SU-DHL-6 (cell line): ENCODE data around the gene ADAMTS12.

Source experiments
- H2AFZ ChIP-seq: fragments of 200-600 bp; sonication (generic); 2 replicates; pipeline ENCODE4 v1.6.1; 2014; ENCODE audit warnings: low read depth, mild to moderate bottlenecking, moderate library complexity, mixed read lengths, antibody characterized with exemption, low read length; ENCODE audit not compliant: severe bottlenecking
- H3F3A ChIP-seq: fragments of 200-600 bp; shearing (Covaris generic); 2 replicates; pipeline ENCODE4 v1.6.0; 2016; ENCODE audit warnings: antibody characterized with exemption, mild to moderate bottlenecking; ENCODE audit not compliant: insufficient read depth
- H3K27ac ChIP-seq: fragments of 200-600 bp; sonication (generic); 2 replicates; pipeline ENCODE4 v1.5.1; 2016; ENCODE audit warnings: low read depth, mild to moderate bottlenecking, low read length, moderate library complexity, mixed read lengths
- H3K27me3 ChIP-seq: fragments of 200-600 bp; sonication (generic), shearing (Covaris generic); 2 replicates; pipeline ENCODE4 v1.6.0; 2014; ENCODE audit warnings: mild to moderate bottlenecking, low read length
- H3K36me3 ChIP-seq: fragments of 200-600 bp; sonication (generic); 2 replicates; pipeline ENCODE4 v1.6.1; 2014; ENCODE audit warnings: mild to moderate bottlenecking, low read length, mixed read lengths
- H3K4me2 ChIP-seq: fragments of 300-600, 200-600 bp; shearing (Covaris generic), sonication (generic); 2 replicates; pipeline ENCODE4 v1.6.0; 2014; ENCODE audit warnings: low read length, low read depth, mild to moderate bottlenecking; ENCODE audit not compliant: poor library complexity, severe bottlenecking
- H3K4me3 ChIP-seq: fragments of 200-600 bp; sonication (generic); 2 replicates; pipeline ENCODE4 v1.5.1; 2014; ENCODE audit warnings: antibody characterized with exemption, low read length, mild to moderate bottlenecking, mixed read lengths; ENCODE audit not compliant: insufficient read depth, poor library complexity, severe bottlenecking
- H3K79me2 ChIP-seq: fragments of 200-600 bp; sonication (generic); 2 replicates; pipeline ENCODE4 v1.6.1; 2014; ENCODE audit warnings: mild to moderate bottlenecking, low read length, moderate library complexity; ENCODE audit not compliant: insufficient read depth
- H3K9ac ChIP-seq: fragments of 200-600 bp; sonication (generic); 2 replicates; pipeline ENCODE4 v1.7.0; 2014; ENCODE audit warnings: mild to moderate bottlenecking, low read length
- H3K9me2 ChIP-seq: fragments of 200-600 bp; sonication (generic); replicated peaks from 2 replicates; pipeline ENCODE4 v1.6.1; 2014; ENCODE audit warnings: low read length; ENCODE audit not compliant: insufficient read depth
- H3K9me3 ChIP-seq: fragments of 200-600 bp; sonication (generic); 2 replicates; pipeline ENCODE4 v1.6.1; 2014; ENCODE audit warnings: low read length, mixed read lengths; ENCODE audit not compliant: insufficient read depth
- H4K20me1 ChIP-seq: fragments of 200-600 bp; sonication (generic); 2 replicates; pipeline ENCODE4 v1.6.1; 2014; ENCODE audit warnings: low read depth, mild to moderate bottlenecking, antibody characterized with exemption, low read length, moderate library complexity, mixed read lengths
- CTCF ChIP-seq: fragments of 200-600 bp; sonication (generic); IDR thresholded peaks from one replicate; pipeline ENCODE4 v1.5.1; 2017; ENCODE audit warnings: antibody characterized with exemption, mild to moderate bottlenecking, low read length, moderate library complexity; ENCODE audit not compliant: insufficient read depth, poor library complexity, severe bottlenecking
- EZH2phosphoT487 ChIP-seq: fragments of 200-600 bp; sonication (generic), shearing (Covaris generic); conservative IDR thresholded peaks from 2 replicates; pipeline ENCODE4 v1.6.1; 2018; ENCODE audit warnings: mild to moderate bottlenecking, antibody characterized with exemption, low read length, moderate library complexity, mixed read lengths

Gene ADAMTS12

DNA sequence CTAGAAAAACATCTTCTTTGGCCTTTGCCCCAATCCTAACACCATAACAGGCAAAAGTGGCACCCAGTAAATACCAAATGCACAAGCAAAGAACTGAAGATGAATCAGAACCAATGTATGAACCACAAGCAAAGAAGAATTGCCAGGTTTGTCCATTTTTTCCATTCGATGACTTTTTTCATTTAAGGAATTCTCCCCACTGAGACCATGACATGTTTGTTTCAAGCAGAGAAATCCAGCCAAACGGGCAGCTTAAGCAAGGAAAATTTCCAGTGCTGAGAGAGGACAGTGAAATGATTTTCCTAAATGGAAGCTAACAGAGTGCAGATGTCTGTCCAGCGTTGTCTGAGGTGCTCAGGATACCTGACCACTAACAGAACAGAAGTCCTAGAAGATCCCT is 203.7 kb downstream of the ADAMTS12 start:
- no peaks in the 10 kb centered on the region for H3F3A ChIP-seq
- no peaks in the 10 kb centered on the region for H3K27me3 ChIP-seq
- H3K4me3 ChIP-seq = no peak overlapping the region
- H3K36me3 ChIP-seq = no peaks in the 10 kb centered on the region
- no peak overlapping the region for H3K27ac ChIP-seq
- TF ChIP-seq EZH2phosphoT487 = no peak
- TF ChIP-seq CTCF = no peak
- H3K9ac ChIP-seq = no peak overlapping the region
- H3K9me2 ChIP-seq = no peaks in the 10 kb centered on the region
- no peaks in the 10 kb centered on the region for H3K9me3 ChIP-seq
- no peaks in the 10 kb centered on the region for H4K20me1 ChIP-seq
- no peak overlapping the region for H3K4me2 ChIP-seq
- H2AFZ ChIP-seq = no peak overlapping the region
- no peaks in the 10 kb centered on the region for H3K79me2 ChIP-seq

DNA sequence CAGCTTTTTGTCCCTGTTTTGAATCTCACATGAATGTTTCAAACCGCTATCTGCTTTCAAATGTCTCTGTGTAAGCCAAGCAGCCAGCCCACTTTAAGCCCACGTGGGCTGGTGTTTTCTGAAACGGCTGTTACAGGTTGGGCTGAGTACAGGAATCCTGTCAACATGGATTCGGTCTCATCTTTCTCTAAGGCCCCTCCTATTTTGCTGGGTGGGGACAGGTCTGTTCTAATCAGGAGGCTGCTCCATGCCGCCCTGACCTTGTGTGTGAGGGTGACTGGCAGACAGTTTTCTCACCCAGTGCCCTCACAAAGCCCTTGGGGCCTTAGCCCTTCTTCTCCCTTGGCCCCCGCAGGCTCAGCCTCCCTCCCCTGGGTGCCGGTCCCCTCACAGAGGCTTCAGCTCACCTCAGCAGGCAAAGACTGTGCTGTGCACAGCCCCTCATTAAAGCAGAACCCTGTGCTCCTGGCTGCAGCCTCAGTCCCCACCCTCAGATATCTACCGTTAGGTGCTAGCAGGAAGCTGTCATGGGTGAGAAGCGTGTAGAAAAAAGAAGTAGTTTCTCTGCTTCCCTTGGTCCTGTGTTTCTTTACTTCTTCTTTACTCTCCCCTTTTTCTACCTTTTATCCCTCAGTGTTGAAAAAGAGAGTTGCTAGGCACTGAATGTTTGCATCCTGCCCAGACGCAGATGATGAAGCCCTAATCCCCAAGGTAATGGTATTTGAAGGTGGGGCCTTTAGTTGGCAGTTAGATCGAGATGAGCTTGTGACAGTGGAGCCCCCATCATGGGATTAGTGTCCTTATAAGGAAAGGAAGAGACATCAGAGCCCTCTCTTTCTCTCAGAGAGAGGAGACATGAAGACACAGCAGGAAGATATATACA is 205.7 kb downstream of the ADAMTS12 start:
- H3K4me3 ChIP-seq = no peak overlapping the region
- no peaks in the 10 kb centered on the region for H3F3A ChIP-seq
- no peaks in the 10 kb centered on the region for H3K9me3 ChIP-seq
- no peaks in the 10 kb centered on the region for H4K20me1 ChIP-seq
- no peak overlapping the region for H3K27ac ChIP-seq
- no peaks in the 10 kb centered on the region for H3K27me3 ChIP-seq
- no peak overlapping the region for H3K4me2 ChIP-seq
- no peak overlapping the region for H2AFZ ChIP-seq
- TF ChIP-seq CTCF (no peak), EZH2phosphoT487 (no peak)
- H3K9me2 ChIP-seq = no peaks in the 10 kb centered on the region
- no peaks in the 10 kb centered on the region for H3K36me3 ChIP-seq
- no peaks in the 10 kb centered on the region for H3K79me2 ChIP-seq
- H3K9ac ChIP-seq = no peak overlapping the region

GRCh38 chr5:33684496-33685159 is 207.2 kb downstream of the ADAMTS12 start:
- H3K9me2 ChIP-seq = no peaks in the 10 kb centered on the region
- no peaks in the 10 kb centered on the region for H4K20me1 ChIP-seq
- H3K27ac ChIP-seq = no peak overlapping the region
- H3K36me3 ChIP-seq = no peaks in the 10 kb centered on the region
- H3K9ac ChIP-seq = no peak overlapping the region
- H2AFZ ChIP-seq = no peak overlapping the region
- no peaks in the 10 kb centered on the region for H3K79me2 ChIP-seq
- no peak overlapping the region for H3K4me3 ChIP-seq
- no peaks in the 10 kb centered on the region for H3K27me3 ChIP-seq
- TF ChIP-seq EZH2phosphoT487 (no peak), CTCF (no peak)
- H3K4me2 ChIP-seq = no peak overlapping the region
- H3K9me3 ChIP-seq = no peaks in the 10 kb centered on the region
- H3F3A ChIP-seq = no peaks in the 10 kb centered on the region
